Fibroblast of lung (primary cell): ENCODE data around the gene DDX20.

ENCODE experiments used
- EZH2 ChIP-seq: IDR thresholded peaks from 2 replicates; pipeline ENCODE4 v1.5.1; 2012; ENCODE audit warnings: low read length, control low read depth, mild to moderate bottlenecking; ENCODE audit errors: missing control alignments
- TF ChIP-seq, protein P1 (sequence below), 2 donors: IDR thresholded peaks in 1 of 2; conservative IDR thresholded peaks in 1 of 2; 1 replicate in 1 of 2; 2 replicates in 1 of 2; pipeline ENCODE4 v1.5.1; 2011 to 2012; ENCODE audit warnings: low read length in 2 of 2, control low read depth in 1 of 2, inconsistent platforms in 1 of 2, low read depth in 1 of 2, mild to moderate bottlenecking in 1 of 2

DNA sequence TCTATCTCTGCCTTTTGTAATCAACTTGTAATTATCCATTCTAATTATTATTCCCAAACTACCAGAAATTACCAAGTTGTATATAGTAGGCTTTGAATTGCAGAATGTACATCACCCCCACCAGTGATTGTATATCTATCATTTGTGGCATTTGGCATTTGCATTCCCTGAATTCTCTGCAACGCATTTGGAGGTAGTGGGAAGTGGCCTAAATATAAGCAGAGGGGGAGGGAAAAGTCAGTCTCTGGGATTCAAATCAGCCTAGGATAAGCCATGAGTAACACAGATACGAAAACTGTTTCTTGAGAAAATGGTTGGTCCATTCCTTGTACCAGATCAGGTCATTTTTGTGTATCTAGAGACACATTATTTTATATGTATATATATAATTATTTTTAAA, 20.7 kb downstream of the DDX20 start:
- TF ChIP-seq, protein P1, sequence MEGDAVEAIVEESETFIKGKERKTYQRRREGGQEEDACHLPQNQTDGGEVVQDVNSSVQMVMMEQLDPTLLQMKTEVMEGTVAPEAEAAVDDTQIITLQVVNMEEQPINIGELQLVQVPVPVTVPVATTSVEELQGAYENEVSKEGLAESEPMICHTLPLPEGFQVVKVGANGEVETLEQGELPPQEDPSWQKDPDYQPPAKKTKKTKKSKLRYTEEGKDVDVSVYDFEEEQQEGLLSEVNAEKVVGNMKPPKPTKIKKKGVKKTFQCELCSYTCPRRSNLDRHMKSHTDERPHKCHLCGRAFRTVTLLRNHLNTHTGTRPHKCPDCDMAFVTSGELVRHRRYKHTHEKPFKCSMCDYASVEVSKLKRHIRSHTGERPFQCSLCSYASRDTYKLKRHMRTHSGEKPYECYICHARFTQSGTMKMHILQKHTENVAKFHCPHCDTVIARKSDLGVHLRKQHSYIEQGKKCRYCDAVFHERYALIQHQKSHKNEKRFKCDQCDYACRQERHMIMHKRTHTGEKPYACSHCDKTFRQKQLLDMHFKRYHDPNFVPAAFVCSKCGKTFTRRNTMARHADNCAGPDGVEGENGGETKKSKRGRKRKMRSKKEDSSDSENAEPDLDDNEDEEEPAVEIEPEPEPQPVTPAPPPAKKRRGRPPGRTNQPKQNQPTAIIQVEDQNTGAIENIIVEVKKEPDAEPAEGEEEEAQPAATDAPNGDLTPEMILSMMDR (conservative IDR thresholded peaks at IDR 0.05 in 1 of 2, IDR thresholded peaks at IDR 0.05 in 1 of 2; ENCODE audit: low read depth in 1 of 2, low read length in 2 of 2), result no peak
- no peak for TF ChIP-seq EZH2
